G401 (cell line): Measurements from ENCODE around the gene BACH2. TPM values are rescaled to one million over a fixed set of nuclear protein-coding genes. Genes with fewer than 3 reads are reported as not detected.
A peak's percentile ranks its signal among the peaks of the same experiment; 100 is the strongest.

ENCODE experiments used
- DNase-seq: peaks from one replicate; pipeline ENCODE4 v3.0.0-alpha.2; 2015; ENCODE audit warnings: low spot score
- in situ Hi-C: cut with HindIII; loops from 2 replicates; pipeline ENCODE4 v1.10.0; 2016; ENCODE audit warnings: low sequenced_read_pairs, mixed read lengths
- total RNA-seq: library from RNA; depleted of rRNA; stranded (reverse); fragments of >200 nt; shearing (Covaris generic); gene quantifications from 2 replicates; pipeline ENCODE4 v1.2.3, GENCODE V29; 2014

Gene BACH2
- total RNA-seq, 1 experiment from 2014 or later, result 0.71 TPM

DNA sequence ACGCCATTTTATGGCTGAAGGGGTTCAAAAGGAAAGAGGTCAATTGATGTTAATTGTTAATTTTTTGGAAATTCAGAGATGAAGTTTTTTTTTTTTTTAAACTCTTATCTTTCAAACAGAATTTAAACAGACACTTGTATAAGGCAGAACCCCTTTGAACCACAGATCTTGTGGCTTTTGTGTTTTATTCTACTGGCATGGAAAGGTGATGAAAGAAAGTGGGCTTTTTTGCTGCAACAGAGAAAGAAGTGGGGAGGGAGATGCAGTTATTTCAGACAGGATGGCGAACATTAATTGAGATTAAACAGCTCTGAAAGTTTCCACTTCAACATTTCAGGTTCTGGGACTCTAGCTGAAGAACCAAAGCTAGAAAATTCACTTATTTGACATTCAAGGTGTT is 201.5 kb downstream of the BACH2 start:
- no peak for DNase-seq
- in situ Hi-C loops, result no loop called here

- no peak for DNase-seq
- in situ Hi-C loops, result no loop called here
Measured at GRCh38 chr6:90093558-90094073, 203.0 kb downstream of the BACH2 start.

GRCh38 chr6:90090866-90091265 is 205.8 kb downstream of the BACH2 start:
- in situ Hi-C loops, result no loop called here
- DNase-seq, result no peak

GRCh38 chr6:90088009-90088408 is 208.6 kb downstream of the BACH2 start:
- DNase-seq, result no peak
- in situ Hi-C loops, result no loop called here

DNA sequence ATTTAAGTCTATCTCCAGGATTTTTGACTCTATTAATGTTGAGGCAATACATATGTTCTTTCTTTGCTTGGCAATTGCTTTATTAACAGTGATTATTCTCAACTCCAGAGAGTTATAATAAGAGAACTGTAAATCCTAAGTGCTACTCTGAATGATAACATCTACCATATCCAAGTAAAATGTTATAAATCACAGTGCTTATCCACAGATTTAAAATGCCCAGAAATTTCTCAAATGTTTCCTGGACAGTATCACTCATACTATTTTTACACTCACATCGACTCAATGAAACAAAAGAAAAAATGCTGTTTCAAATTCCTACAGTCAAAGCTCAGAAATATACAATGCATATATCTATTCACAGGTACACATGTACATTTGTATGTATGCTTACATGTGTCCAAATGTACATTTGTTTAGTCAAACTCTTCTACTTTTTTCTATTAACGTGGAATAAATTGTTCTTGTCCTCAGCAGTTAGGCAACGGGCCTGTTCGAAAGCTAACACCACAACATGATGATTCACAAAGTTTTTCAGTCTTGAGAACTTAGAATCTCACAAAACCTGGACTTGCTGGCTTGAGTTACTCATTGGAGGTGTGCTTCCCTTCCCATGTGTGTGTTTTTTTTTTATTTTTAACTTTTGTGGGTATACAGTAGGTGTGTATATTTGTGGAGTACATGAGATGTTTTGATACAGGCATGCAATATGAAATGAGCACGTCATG is 209.4 kb downstream of the BACH2 start:
- in situ Hi-C loops, result no loop called here
- no peak for DNase-seq

- in situ Hi-C loops, result no loop called here
- no peak for DNase-seq
Measured at GRCh38 chr6:90086517-90086916, 210.1 kb downstream of the BACH2 start.

- DNase-seq, result no peak
- in situ Hi-C loops, result no loop called here
Measured at GRCh38 chr6:90083891-90084290, 212.8 kb downstream of the BACH2 start.

- in situ Hi-C loops, result no loop called here
- DNase-seq, result no peak
Measured at GRCh38 chr6:90082847-90083246, 213.8 kb downstream of the BACH2 start.

GRCh38 chr6:90080876-90081481 is 215.7 kb downstream of the BACH2 start:
- no peak for DNase-seq
- in situ Hi-C loops, result no loop called here

DNA sequence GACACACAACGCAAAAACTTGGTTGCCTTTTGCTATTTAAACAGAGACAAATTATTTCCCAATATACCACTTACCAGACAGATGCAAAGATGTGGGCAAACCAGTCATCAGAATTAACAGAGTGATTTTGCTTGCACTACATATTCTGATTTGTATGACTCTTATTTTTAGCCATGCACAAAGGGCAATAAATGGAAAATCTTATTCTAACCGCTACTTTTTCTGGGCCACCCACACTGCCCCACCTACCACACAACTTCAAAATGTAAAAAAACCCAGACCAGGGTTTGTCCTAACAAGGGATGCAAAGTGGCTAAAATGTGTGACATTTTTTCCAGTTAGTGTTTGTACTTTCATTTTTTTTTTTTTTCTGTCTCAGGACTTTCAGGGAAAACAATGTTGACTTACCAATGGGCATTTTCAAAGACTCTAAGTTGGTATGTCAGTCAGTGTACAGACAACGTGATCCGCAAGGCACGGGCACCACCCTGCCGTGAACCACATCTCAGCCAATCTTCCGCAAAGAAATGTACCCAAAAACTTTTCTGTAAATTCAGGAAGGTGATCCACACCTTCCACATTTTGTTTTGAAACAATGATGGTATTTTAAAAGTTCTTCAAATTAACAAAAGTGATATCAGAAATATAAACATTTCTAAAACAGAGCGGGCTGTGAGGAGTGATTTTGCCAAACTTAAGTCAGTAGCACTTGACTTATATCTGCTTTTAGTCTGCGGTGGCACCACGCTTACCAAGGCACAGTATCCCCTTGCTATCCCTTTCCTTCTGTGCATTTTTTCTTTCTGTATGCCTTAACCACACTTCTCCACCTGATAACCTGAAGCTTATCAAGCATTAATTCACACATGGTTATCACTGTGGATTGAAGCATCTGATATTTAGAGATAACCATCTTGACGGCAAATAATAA is 216.8 kb downstream of the BACH2 start:
- DNase-seq, result no peak
- in situ Hi-C loops, result no loop called here

GRCh38 chr6:90078513-90079289 is 217.9 kb downstream of the BACH2 start:
- in situ Hi-C loops, result no loop called here

DNA sequence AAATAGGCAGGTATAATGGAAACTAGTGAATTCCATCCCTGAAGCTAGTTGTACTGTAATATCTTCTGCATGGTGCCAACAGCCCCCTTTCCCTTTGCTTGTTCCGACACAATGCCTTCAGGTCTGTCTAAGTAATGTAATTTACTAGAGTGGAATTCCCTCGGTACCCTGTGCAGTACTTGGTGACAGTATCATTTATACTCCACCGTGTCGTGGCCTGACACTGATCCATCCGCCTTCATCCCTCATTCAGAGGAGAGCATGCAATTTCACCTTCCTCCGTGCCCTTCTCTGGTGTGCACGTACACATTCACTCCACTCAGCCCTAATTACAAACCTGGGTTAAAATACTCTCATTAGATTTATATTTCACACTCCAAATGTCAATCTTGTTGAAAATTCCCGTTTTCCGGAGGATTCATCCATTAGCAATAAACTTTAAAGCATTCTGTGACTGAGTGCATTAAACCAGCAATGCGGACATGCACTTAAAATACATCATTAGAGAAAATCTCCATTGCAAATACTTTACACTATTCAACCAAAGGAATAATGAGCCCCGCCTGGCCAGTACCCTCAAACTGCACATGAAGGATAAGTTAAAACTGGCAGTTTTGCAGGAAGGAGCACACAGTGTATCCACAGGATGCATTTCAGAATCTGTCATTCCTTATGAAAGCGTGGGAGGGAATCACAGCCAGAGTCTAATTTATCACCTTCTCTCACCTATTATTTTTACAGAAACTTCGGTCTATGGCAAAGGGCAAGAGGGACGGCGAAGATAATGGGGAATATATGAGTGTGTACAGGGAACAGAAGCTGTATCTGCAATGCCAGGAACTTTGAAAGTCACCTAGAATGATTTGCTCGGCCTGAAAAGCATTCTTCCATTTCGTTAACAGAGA is 219.9 kb downstream of the BACH2 start:
- DNase-seq, result peak; percentile 22
- in situ Hi-C loops, result no loop called here

More at GRCh38 chr6:90078513-90079289, 217.9 kb downstream of the BACH2 start:
- no peak for DNase-seq

DNA sequence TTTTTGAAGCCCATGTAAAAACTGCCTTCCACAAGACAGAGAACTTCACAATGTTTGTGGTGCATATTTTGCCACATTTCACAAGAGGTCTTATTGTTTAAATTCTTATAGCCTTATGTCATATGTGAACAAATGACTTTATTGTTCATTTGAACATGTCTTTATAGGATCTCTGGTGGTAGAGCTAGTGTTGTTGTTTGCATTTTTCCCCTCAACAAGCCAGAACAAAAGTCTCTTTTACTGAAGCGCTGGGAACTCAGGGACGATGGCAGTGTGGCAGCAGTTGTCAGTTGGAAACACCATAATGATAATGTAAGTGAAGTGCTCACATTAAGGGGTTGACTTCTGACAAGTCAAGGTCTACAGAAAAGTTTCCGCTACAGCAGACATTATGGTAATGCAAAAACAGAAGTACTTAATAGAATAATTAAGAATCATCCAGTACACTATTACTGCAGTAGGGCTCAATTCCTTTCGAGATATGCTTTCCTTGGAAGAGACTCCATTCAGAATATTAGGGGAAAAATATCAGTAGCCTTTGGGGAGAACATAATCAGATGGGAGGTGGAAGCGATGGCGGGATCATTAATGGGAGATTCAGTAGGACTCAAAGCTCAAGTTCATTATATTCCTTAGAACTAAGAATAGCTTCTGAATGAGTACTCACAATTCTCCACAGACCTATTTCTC is 222.3 kb downstream of the BACH2 start:
- peak; percentile 42 for DNase-seq
- in situ Hi-C loops, result no loop called here

GRCh38 chr6:90072935-90073464 is 223.6 kb downstream of the BACH2 start:
- DNase-seq, result peak; percentile 88
- in situ Hi-C loops, result no loop called here

- in situ Hi-C loops, result no loop called here
Measured at GRCh38 chr6:90072501-90072900, 224.1 kb downstream of the BACH2 start.

GRCh38 chr6:90068703-90069523 is 227.7 kb downstream of the BACH2 start:
- no peak for DNase-seq

More at GRCh38 chr6:90072501-90072900, 224.1 kb downstream of the BACH2 start:
- no peak for DNase-seq

More at GRCh38 chr6:90068703-90069523, 227.7 kb downstream of the BACH2 start:
- in situ Hi-C loops, result no loop called here
